Measurements from ENCODE around the gene TTC13.

TTC13 gene

GRCh38 chr1:230866171-230867070 lies 112.2 kb downstream of the TTC13 start:
- H3K27ac ChIP-seq, result no peak overlapping the region
- peaks cover 20% of the 10 kb centered on the region for H3K4me1 ChIP-seq (ENCODE audit: low read depth, poor library complexity, severe bottlenecking)
- H4K20me1 ChIP-seq (ENCODE audit: insufficient read depth), result no peaks in the 10 kb centered on the region
- no peak overlapping the region for H3K4me2 ChIP-seq
- peaks cover 3% of the 10 kb centered on the region; the same call in 1 of the 2 replicates for H3K79me2 ChIP-seq (ENCODE audit: insufficient read depth, low read depth)
- no peak overlapping the region for H3K4me3 ChIP-seq (IDR thresholded peaks at IDR 0.05; ENCODE audit: insufficient read depth, low read depth, low read length)
- H3K9ac ChIP-seq, result no peak overlapping the region
- no peak overlapping the region for H2AFZ ChIP-seq (ENCODE audit: low read depth)
- no peaks in the 10 kb centered on the region for H3K36me3 ChIP-seq (ENCODE audit: insufficient read depth)
- no peaks in the 10 kb centered on the region; the same call in 1 of the 2 replicates for H3K27me3 ChIP-seq (ENCODE audit: insufficient read depth, low read depth)
- TF ChIP-seq CTCF (conservative IDR thresholded peaks at IDR 0.05; ENCODE audit: low read depth, low read length), result no peak

- Histone ChIP-seq H3K4me3 (IDR thresholded peaks at IDR 0.05; ENCODE audit: insufficient read depth, low read depth, low read length) (no peak overlapping the region), H3K79me2 (ENCODE audit: insufficient read depth, low read depth) (peaks cover 3% of the 10 kb centered on the region; the same call in 1 of the 2 replicates), H3K27ac (no peak overlapping the region), H4K20me1 (ENCODE audit: insufficient read depth) (no peaks in the 10 kb centered on the region), H3K27me3 (ENCODE audit: insufficient read depth, low read depth) (no peaks in the 10 kb centered on the region; the same call in 1 of the 2 replicates), H3K4me2 (no peak overlapping the region), H3K36me3 (ENCODE audit: insufficient read depth) (no peaks in the 10 kb centered on the region), H3K9ac (no peak overlapping the region), H3K4me1 (ENCODE audit: low read depth, poor library complexity, severe bottlenecking) (peaks cover 20% of the 10 kb centered on the region), H2AFZ (ENCODE audit: low read depth) (no peak overlapping the region)
- no peak for TF ChIP-seq CTCF (conservative IDR thresholded peaks at IDR 0.05; ENCODE audit: low read depth, low read length)
These were observed 113.4 kb downstream of the TTC13 start for GRCh38 chr1:230865062-230865817.

GRCh38 chr1:230864441-230864840 lies 114.2 kb downstream of the TTC13 start:
- no peak overlapping the region for H3K4me2 ChIP-seq

More at GRCh38 chr1:230864441-230864840, 114.2 kb downstream of the TTC13 start:
- Histone ChIP-seq H3K27me3 (ENCODE audit: insufficient read depth, low read depth) (no peaks in the 10 kb centered on the region; the same call in 1 of the 2 replicates), H3K9ac (no peak overlapping the region), H3K4me3 (IDR thresholded peaks at IDR 0.05; ENCODE audit: insufficient read depth, low read depth, low read length) (no peak overlapping the region), H2AFZ (ENCODE audit: low read depth) (no peak overlapping the region), H3K4me1 (ENCODE audit: low read depth, poor library complexity, severe bottlenecking) (peaks cover 20% of the 10 kb centered on the region), H3K79me2 (ENCODE audit: insufficient read depth, low read depth) (peaks cover 3% of the 10 kb centered on the region; the same call in 1 of the 2 replicates), H3K27ac (no peak overlapping the region), H4K20me1 (ENCODE audit: insufficient read depth) (no peaks in the 10 kb centered on the region), H3K36me3 (ENCODE audit: insufficient read depth) (no peaks in the 10 kb centered on the region)
- TF ChIP-seq CTCF (conservative IDR thresholded peaks at IDR 0.05; ENCODE audit: low read depth, low read length), result no peak

All from KMS-11 (cell line).